D721Med (cell line): ENCODE measurements around the gene SULT1B1.

Source experiments
- DNase-seq: peaks from one replicate; pipeline ENCODE4 v3.0.0; 2011; ENCODE audit warnings: low spot score; ENCODE audit not compliant: insufficient read length
- FAIRE-seq: peaks from 2 replicates; lab custom pipeline; 2011; peaks lifted over from hg19 to GRCh38; lab: Jason Lieb, UNC
- CTCF ChIP-seq: IDR thresholded peaks from 2 replicates; pipeline ENCODE4 v1.5.1; 2012; ENCODE audit warnings: mild to moderate bottlenecking, control low read depth; ENCODE audit not compliant: insufficient read depth; ENCODE audit errors: missing control alignments

SULT1B1 gene

GRCh38 chr4:69760455-69760854 is at the start of gene SULT1B1:
TSS of gene SULT1B1 (minus strand) at chr4:69760620. CDS start at chr4:69755217, 5,403 bp downstream.
- DNase-seq (no peak), FAIRE-seq (no peak)
- TF ChIP-seq CTCF: no peak

- no peak for FAIRE-seq
- no peak for TF ChIP-seq CTCF
- no peak for DNase-seq
These were observed 40.2 kb upstream of the SULT1B1 start for GRCh38 chr4:69800599-69800998.

- TF ChIP-seq CTCF: no peak
- DNase-seq (no peak), FAIRE-seq (no peak)
These were observed 38.9 kb upstream of the SULT1B1 start for GRCh38 chr4:69799337-69799736.

- FAIRE-seq (no peak), DNase-seq (no peak)
- TF ChIP-seq CTCF: no peak
These were observed 33.3 kb upstream of the SULT1B1 start for GRCh38 chr4:69793732-69794131.

GRCh38 chr4:69787879-69788278 is 27.5 kb upstream of the SULT1B1 start:
- DNase-seq (no peak), FAIRE-seq (no peak)
- no peak for TF ChIP-seq CTCF

GRCh38 chr4:69786547-69786946 is 26.1 kb upstream of the SULT1B1 start:
- DNase-seq (no peak), FAIRE-seq (no peak)
- no peak for TF ChIP-seq CTCF

GRCh38 chr4:69785211-69785831 is 24.9 kb upstream of the SULT1B1 start:
- no peak for TF ChIP-seq CTCF
- no peak for FAIRE-seq
- no peak for DNase-seq
